ENCODE measurements around the gene DNAJC1.

Gene DNAJC1

GRCh38 chr10:22047812-22048211, 44.3 kb upstream of the DNAJC1 start:
- H3K4me3 ChIP-seq (ENCODE audit: low read length): no peak overlapping the region
- H3K9ac ChIP-seq (ENCODE audit: low read length): no peak overlapping the region
- H3K9me3 ChIP-seq (replicated peaks; ENCODE audit: insufficient read depth, low read length): no peaks in the 10 kb centered on the region
- H3K27ac ChIP-seq (ENCODE audit: low read length): no peak overlapping the region
- no peak overlapping the region for H2AFZ ChIP-seq (ENCODE audit: low read length)
- H3K9me2 ChIP-seq (replicated peaks; ENCODE audit: insufficient read depth, low read length): no peaks in the 10 kb centered on the region
- H4K20me1 ChIP-seq (ENCODE audit: insufficient read depth, low read length): no peaks in the 10 kb centered on the region
- H3K36me3 ChIP-seq (replicated peaks; ENCODE audit: insufficient read depth, low read length): no peaks in the 10 kb centered on the region
- H3F3A ChIP-seq (ENCODE audit: insufficient read depth, low read length): no peaks in the 10 kb centered on the region
- H3K79me2 ChIP-seq (ENCODE audit: low read length): no peaks in the 10 kb centered on the region
- no peaks in the 10 kb centered on the region for H3K27me3 ChIP-seq (replicated peaks; ENCODE audit: insufficient read depth, low read length)
- TF ChIP-seq EZH2phosphoT487 (IDR thresholded peaks at IDR 0.05; ENCODE audit: low read length) (no peak), CTCF (IDR thresholded peaks at IDR 0.05; ENCODE audit: low read length) (no peak), EZH2 (optimal IDR thresholded peaks at IDR 0.05; ENCODE audit: low read depth, low read length) (no peak)
- DNase-seq: no peak
- no peaks in the 10 kb centered on the region for H3K4me1 ChIP-seq (ENCODE audit: low read length)
- no peak overlapping the region for H3K4me2 ChIP-seq (ENCODE audit: low read depth, low read length)

- no peaks in the 10 kb centered on the region for H3K4me1 ChIP-seq (ENCODE audit: low read length)
- no peak for TF ChIP-seq CTCF (IDR thresholded peaks at IDR 0.05; ENCODE audit: low read length)
- no peak for TF ChIP-seq EZH2phosphoT487 (IDR thresholded peaks at IDR 0.05; ENCODE audit: low read length)
- TF ChIP-seq EZH2 (optimal IDR thresholded peaks at IDR 0.05; ENCODE audit: low read depth, low read length): no peak
- no peaks in the 10 kb centered on the region for H3F3A ChIP-seq (ENCODE audit: insufficient read depth, low read length)
- H3K9ac ChIP-seq (ENCODE audit: low read length): no peak overlapping the region
- H3K36me3 ChIP-seq (replicated peaks; ENCODE audit: insufficient read depth, low read length): no peaks in the 10 kb centered on the region
- H3K27me3 ChIP-seq (replicated peaks; ENCODE audit: insufficient read depth, low read length): no peaks in the 10 kb centered on the region
- no peak overlapping the region for H3K4me3 ChIP-seq (ENCODE audit: low read length)
- H3K9me2 ChIP-seq (replicated peaks; ENCODE audit: insufficient read depth, low read length): no peaks in the 10 kb centered on the region
- no peak for DNase-seq
- no peak overlapping the region for H2AFZ ChIP-seq (ENCODE audit: low read length)
- H4K20me1 ChIP-seq (ENCODE audit: insufficient read depth, low read length): no peaks in the 10 kb centered on the region
- no peak overlapping the region for H3K4me2 ChIP-seq (ENCODE audit: low read depth, low read length)
- H3K79me2 ChIP-seq (ENCODE audit: low read length): no peaks in the 10 kb centered on the region
- no peak overlapping the region for H3K27ac ChIP-seq (ENCODE audit: low read length)
- H3K9me3 ChIP-seq (replicated peaks; ENCODE audit: insufficient read depth, low read length): no peaks in the 10 kb centered on the region
Observed at GRCh38 chr10:22043327-22043633, 39.8 kb upstream of the DNAJC1 start.

GRCh38 chr10:22042557-22043326, 39.2 kb upstream of the DNAJC1 start:
- H3K9me2 ChIP-seq (replicated peaks; ENCODE audit: insufficient read depth, low read length): no peaks in the 10 kb centered on the region
- no peak for DNase-seq
- no peak overlapping the region for H3K27ac ChIP-seq (ENCODE audit: low read length)
- H3K27me3 ChIP-seq (replicated peaks; ENCODE audit: insufficient read depth, low read length): no peaks in the 10 kb centered on the region
- H3K9ac ChIP-seq (ENCODE audit: low read length): no peak overlapping the region
- no peaks in the 10 kb centered on the region for H3K79me2 ChIP-seq (ENCODE audit: low read length)
- no peaks in the 10 kb centered on the region for H3F3A ChIP-seq (ENCODE audit: insufficient read depth, low read length)
- no peak overlapping the region for H3K4me2 ChIP-seq (ENCODE audit: low read depth, low read length)
- H3K4me3 ChIP-seq (ENCODE audit: low read length): no peak overlapping the region
- H3K36me3 ChIP-seq (replicated peaks; ENCODE audit: insufficient read depth, low read length): no peaks in the 10 kb centered on the region
- no peak overlapping the region for H2AFZ ChIP-seq (ENCODE audit: low read length)
- no peaks in the 10 kb centered on the region for H4K20me1 ChIP-seq (ENCODE audit: insufficient read depth, low read length)
- TF ChIP-seq CTCF (IDR thresholded peaks at IDR 0.05; ENCODE audit: low read length) (no peak), EZH2phosphoT487 (IDR thresholded peaks at IDR 0.05; ENCODE audit: low read length) (no peak), EZH2 (optimal IDR thresholded peaks at IDR 0.05; ENCODE audit: low read depth, low read length) (no peak)
- H3K4me1 ChIP-seq (ENCODE audit: low read length): no peaks in the 10 kb centered on the region
- H3K9me3 ChIP-seq (replicated peaks; ENCODE audit: insufficient read depth, low read length): no peaks in the 10 kb centered on the region
